Fibroblast of gingiva (primary cell): ENCODE measurements around the gene CAPG.
"Not testable (repeated sequence)": the region's sequence is repeated elsewhere in the genome, so short reads cannot be mapped to it uniquely, and the experiment has no call there.

Source experiments
- DNase-seq: peaks from one replicate; pipeline ENCODE4 v3.0.0-alpha.2; 2011; ENCODE audit warnings: low read depth

The CAPG gene

GRCh38 chr2:85420536-85421259 lies 10.5 kb upstream of the CAPG start:
- DNase-seq, result peak; percentile 72

- no peak for DNase-seq
Observed at GRCh38 chr2:85419009-85419675, 9.0 kb upstream of the CAPG start.

- peak; percentile 78 for DNase-seq
Observed at GRCh38 chr2:85418132-85419008, 8.2 kb upstream of the CAPG start, which contains the start of gene SH2D6. TSS of gene SH2D6 (plus strand) at chr2:85418714. CDS start at chr2:85429466, 10,752 bp downstream.

- DNase-seq, result no peak
Observed at GRCh38 chr2:85415980-85416650, 5.9 kb upstream of the CAPG start.

GRCh38 chr2:85414761-85415553 lies 4.8 kb upstream of the CAPG start:
- no peak for DNase-seq

- not testable (repeated sequence) for DNase-seq
Observed at GRCh38 chr2:85414421-85414759, 4.2 kb upstream of the CAPG start.

- peak; percentile 26 for DNase-seq
Observed at GRCh38 chr2:85413592-85414420, 3.6 kb upstream of the CAPG start.

GRCh38 chr2:85411405-85411748 lies 1.2 kb upstream of the CAPG start:
- DNase-seq, result no peak

GRCh38 chr2:85410584-85411404 lies 628 bp upstream of the CAPG start:
- peak; percentile 49 for DNase-seq

GRCh38 chr2:85405201-85406059 lies 4.7 kb downstream of the CAPG start:
- peak; percentile 72 for DNase-seq

- DNase-seq, result no peak
Observed at GRCh38 chr2:85401844-85402243, 8.3 kb downstream of the CAPG start.

GRCh38 chr2:85401464-85401805 lies 8.7 kb downstream of the CAPG start:
- DNase-seq, result no peak

- no peak for DNase-seq
Observed at GRCh38 chr2:85400541-85401463, 9.4 kb downstream of the CAPG start.

- no peak for DNase-seq
Observed at GRCh38 chr2:85400023-85400422, 10.1 kb downstream of the CAPG start.

- DNase-seq, result no peak
Observed at GRCh38 chr2:85399183-85399455, 11.0 kb downstream of the CAPG start.

- no peak for DNase-seq
Observed at GRCh38 chr2:85398426-85399182, 11.6 kb downstream of the CAPG start.

GRCh38 chr2:85397925-85398331 lies 12.2 kb downstream of the CAPG start:
- DNase-seq, result no peak
